PFSK-1 (cell line): ENCODE measurements around the gene SHCBP1L.

Experiments
- FOXP2 ChIP-seq: optimal IDR thresholded peaks from 2 replicates; pipeline ENCODE3; 2011; ENCODE audit warnings: borderline replicate concordance, control low read depth, inconsistent platforms; ENCODE audit not compliant: insufficient read depth; ENCODE audit errors: extremely low read length, extremely low read depth
- POLR2AphosphoS5 ChIP-seq: IDR thresholded peaks from 2 replicates; pipeline ENCODE4 v1.6.1; 2012; ENCODE audit warnings: low read depth, mild to moderate bottlenecking, control low read depth, low read length, moderate library complexity
- REST ChIP-seq, 2 experiments: IDR thresholded peaks; 2 replicates each; pipeline versions ENCODE4 v1.6.1 to v1.8.0; 2011 to 2012; ENCODE audit warnings: low read depth in 2 of 2, low read length in 2 of 2, control low read depth in 1 of 2, inconsistent platforms in 1 of 2, mild to moderate bottlenecking in 1 of 2, moderate library complexity in 1 of 2; ENCODE audit not compliant: insufficient read depth in 1 of 2
- SIN3A ChIP-seq: IDR thresholded peaks from 2 replicates; pipeline ENCODE4 v1.6.1; 2012; ENCODE audit warnings: mild to moderate bottlenecking, low read length, moderate library complexity, borderline replicate concordance; ENCODE audit not compliant: insufficient read depth
- TAF1 ChIP-seq: IDR thresholded peaks from 2 replicates; pipeline ENCODE4 v1.6.1; 2012; ENCODE audit warnings: low read length, control low read depth, borderline replicate concordance; ENCODE audit not compliant: insufficient read depth

- TF ChIP-seq REST (IDR thresholded peaks at IDR 0.05; ENCODE audit: insufficient read depth in 1 of 2, low read depth in 2 of 2, low read length in 2 of 2) (no peak), SIN3A (no peak), POLR2AphosphoS5 (no peak), TAF1 (no peak), FOXP2 (no peak)
Observed at GRCh38 chr1:182984621-182985020, 31.7 kb upstream of the SHCBP1L start.
